Measurements from ENCODE around the gene MRM2. TPM values are rescaled to one million over a fixed set of nuclear protein-coding genes. Genes with fewer than 3 reads are reported as not detected.

The MRM2 gene
- total and polyA plus RNA-seq, 8 donors: 9.9 to 22.3 (median 17.9) TPM

- 89 to 92% (median 91%) methylated on average over 14 to 18 of the region's 18 CpGs for WGBS, 5 donors
These were observed 33.1 kb upstream of the MRM2 start for GRCh38 chr7:2275101-2275500.

GRCh38 chr7:2274666-2275065 lies 32.7 kb upstream of the MRM2 start:
- Histone ChIP-seq H3K4me3 (no peak overlapping the region), H3K4me1 (peaks cover 0 to 3% (median 0%) of the 10 kb centered on the region in 4 donors), H3K36me3 (peaks cover 22 to 67% (median 63%) of the 10 kb centered on the region in 4 donors), H3K9me3 (no peaks in the 10 kb centered on the region), H3K27me3 (no peaks in the 10 kb centered on the region), H3K27ac (no peak overlapping the region)
- no peak for DNase-seq
- WGBS, 5 donors: 78 to 100% (median 92%) methylated on average over 4 to 7 of the region's 7 CpGs
- intact Hi-C loops (cut with DNase I; ENCODE audit: low total_unique reads): no loop called here
- TF ChIP-seq POLR2AphosphoS5 (IDR thresholded peaks at IDR 0.05): no peak
- TF ChIP-seq EP300 (IDR thresholded peaks at IDR 0.05): no peak
- TF ChIP-seq POLR2A (IDR thresholded peaks at IDR 0.05): no peak
- no peak for TF ChIP-seq CTCF (IDR thresholded peaks at IDR 0.05)

More at GRCh38 chr7:2275101-2275500, 33.1 kb upstream of the MRM2 start:
- Histone ChIP-seq H3K27me3 (no peaks in the 10 kb centered on the region), H3K9me3 (no peaks in the 10 kb centered on the region), H3K36me3 (peaks cover 22 to 63% (median 59%) of the 10 kb centered on the region in 4 donors), H3K27ac (no peak overlapping the region), H3K4me3 (no peak overlapping the region), H3K4me1 (peaks cover 0 to 8% (median 0%) of the 10 kb centered on the region in 4 donors)
- no peak for DNase-seq
- TF ChIP-seq EP300 (IDR thresholded peaks at IDR 0.05) (no peak), POLR2A (IDR thresholded peaks at IDR 0.05) (no peak), CTCF (IDR thresholded peaks at IDR 0.05) (no peak), POLR2AphosphoS5 (IDR thresholded peaks at IDR 0.05) (no peak)
- intact Hi-C loops (cut with DNase I; ENCODE audit: low total_unique reads): no loop called here

- TF ChIP-seq POLR2A (IDR thresholded peaks at IDR 0.05) (no peak), EP300 (IDR thresholded peaks at IDR 0.05) (no peak), POLR2AphosphoS5 (IDR thresholded peaks at IDR 0.05) (no peak), CTCF (IDR thresholded peaks at IDR 0.05) (no peak)
- WGBS, 5 donors: 95 to 98% (median 97%) methylated on average over 20 of the region's 20 CpGs
- Histone ChIP-seq H3K9me3 (no peaks in the 10 kb centered on the region), H3K36me3 (peaks cover 22 to 70% (median 66%) of the 10 kb centered on the region in 4 donors), H3K27me3 (no peaks in the 10 kb centered on the region), H3K4me1 (no peaks in the 10 kb centered on the region), H3K27ac (no peak overlapping the region), H3K4me3 (no peak overlapping the region)
- no peak for DNase-seq
- intact Hi-C loops (cut with DNase I; ENCODE audit: low total_unique reads): no loop called here
These were observed 31.9 kb upstream of the MRM2 start for GRCh38 chr7:2273866-2274265.

GRCh38 chr7:2272031-2272430 lies 30.0 kb upstream of the MRM2 start:
- intact Hi-C loops (cut with DNase I; ENCODE audit: low total_unique reads): no loop called here
- no peaks in the 10 kb centered on the region for H3K4me1 ChIP-seq
- TF ChIP-seq CTCF (IDR thresholded peaks at IDR 0.05): no peak
- no peak for TF ChIP-seq EP300 (IDR thresholded peaks at IDR 0.05)
- TF ChIP-seq POLR2A (IDR thresholded peaks at IDR 0.05): no peak
- TF ChIP-seq POLR2AphosphoS5 (IDR thresholded peaks at IDR 0.05): no peak
- H3K9me3 ChIP-seq: no peaks in the 10 kb centered on the region
- no peaks in the 10 kb centered on the region for H3K27me3 ChIP-seq
- peaks cover 22 to 62% (median 57%) of the 10 kb centered on the region in 4 donors for H3K36me3 ChIP-seq
- no peak overlapping the region for H3K27ac ChIP-seq
- 71 to 89% (median 81%) methylated on average over 8 to 9 of the region's 9 CpGs for WGBS, 5 donors
- no peak for DNase-seq
- no peak overlapping the region for H3K4me3 ChIP-seq

All from stomach (tissue), 9 donors.